Neutrophil (primary cell): ENCODE measurements around the gene CD248.

Source experiments
- H3K27ac ChIP-seq: fragments of 200-600 bp; sonication (generic); 2 replicates; pipeline ENCODE4 v1.5.1; 2016; ENCODE audit warnings: mild to moderate bottlenecking, moderate library complexity
- H3K27me3 ChIP-seq: fragments of 200-600 bp; sonication (generic); 2 replicates; pipeline ENCODE4 v1.6.0; 2016; ENCODE audit warnings: mild to moderate bottlenecking
- H3K36me3 ChIP-seq: fragments of 200-600 bp; sonication (generic); 2 replicates; pipeline ENCODE4 v1.5.1; 2017
- H3K4me1 ChIP-seq, 2 experiments: fragments of 200-600 bp in 1 of 2; sonication (generic) in 1 of 2; 1 replicate in 1 of 2; 2 replicates in 1 of 2; pipeline versions ENCODE4 v1.5.1 to v1.6.1; 2013 to 2016; ENCODE audit warnings: low read depth in 1 of 2, low read length in 1 of 2, mild to moderate bottlenecking in 1 of 2, moderate library complexity in 1 of 2; ENCODE audit not compliant: control insufficient read depth in 1 of 2, insufficient read depth in 1 of 2
- H3K4me3 ChIP-seq, 2 experiments: fragments of 200-600 bp in 1 of 2; sonication (generic) in 1 of 2; 1 replicate in 1 of 2; 2 replicates in 1 of 2; pipeline ENCODE4 v1.5.1; 2013 to 2016; ENCODE audit warnings: low read depth in 1 of 2, low read length in 1 of 2, mild to moderate bottlenecking in 1 of 2, moderate library complexity in 1 of 2
- H3K9me3 ChIP-seq: fragments of 200-600 bp; sonication (generic); 2 replicates; pipeline ENCODE4 v1.5.1; 2016
- CTCF ChIP-seq: fragments of 200-600 bp; sonication (generic); IDR thresholded peaks from 2 replicates; pipeline ENCODE4 v1.5.1; 2016; ENCODE audit warnings: antibody characterized with exemption

CD248 gene

DNA sequence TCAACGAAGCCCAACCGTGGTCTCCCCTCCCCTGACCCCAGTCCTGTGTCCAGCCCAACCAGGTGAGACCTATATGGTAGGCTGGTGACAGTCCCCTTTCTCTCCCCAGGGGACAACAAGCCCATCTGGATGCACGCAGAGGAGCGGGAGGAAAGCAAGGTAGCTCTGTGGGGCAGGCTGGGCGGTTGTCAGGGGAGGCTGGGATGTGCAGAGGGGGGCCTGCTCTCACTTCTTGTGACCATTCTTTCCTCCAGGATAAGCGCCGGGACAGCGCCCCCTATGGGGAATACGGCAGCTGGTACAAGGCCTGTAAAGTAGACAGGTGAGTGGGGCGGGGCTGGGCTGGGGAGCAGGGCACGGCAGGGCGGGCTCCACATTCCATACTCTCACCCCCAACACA lies 51.9 kb downstream of the CD248 start:
- Histone ChIP-seq H3K27me3 (peaks cover 7% of the 10 kb centered on the region), H3K27ac (no peak overlapping the region), H3K9me3 (no peaks in the 10 kb centered on the region), H3K4me3 (no peak overlapping the region), H3K4me1 (peaks cover 24 to 25% of the 10 kb centered on the region in 2 experiments), H3K36me3 (no peaks in the 10 kb centered on the region)
- no peak for TF ChIP-seq CTCF
